ENCODE results near the gene FAM193B. TPM values are rescaled to one million over a fixed set of nuclear protein-coding genes. Genes with fewer than 3 reads are reported as not detected.

FAM193B gene
- total RNA-seq, 1 donor from 2014 or later, result 103 TPM

GRCh38 chr5:177474846-177475562 lies 79.4 kb downstream of the FAM193B start:
- Mint-ChIP-seq H3K4me3 (peak overlapping the region; percentile 87), H3K4me1 (ENCODE audit: unreplicated experiment) (peaks cover 32% of the 10 kb centered on the region), H3K27me3 (no peaks in the 10 kb centered on the region), H3K27ac (peak overlapping the region; percentile 91), H3K9me3 (no peaks in the 10 kb centered on the region), H3K36me3 (no peaks in the 10 kb centered on the region)
- TF ChIP-seq CTCF (conservative IDR thresholded peaks at IDR 0.05), result no peak
- no peak for DNase-seq (ENCODE audit: extremely low spot score, unreplicated experiment)

GRCh38 chr5:177474002-177474476 lies 80.3 kb downstream of the FAM193B start:
- DNase-seq (ENCODE audit: extremely low spot score, unreplicated experiment), result no peak
- peaks cover 26% of the 10 kb centered on the region for H3K4me1 Mint-ChIP-seq (ENCODE audit: unreplicated experiment)
- no peaks in the 10 kb centered on the region for H3K9me3 Mint-ChIP-seq
- peak overlapping the region; percentile 91 for H3K27ac Mint-ChIP-seq
- H3K4me3 Mint-ChIP-seq, result peak overlapping the region; percentile 87
- TF ChIP-seq CTCF (conservative IDR thresholded peaks at IDR 0.05), result no peak
- no peaks in the 10 kb centered on the region for H3K36me3 Mint-ChIP-seq
- H3K27me3 Mint-ChIP-seq, result no peaks in the 10 kb centered on the region

GRCh38 chr5:177473443-177474001 lies 80.8 kb downstream of the FAM193B start, which contains the start of gene DBN1:
Gene DBN1, minus strand, starts transcription at chr5:177473634. Its CDS starts 113 bp downstream, at chr5:177473521.
- TF ChIP-seq CTCF (conservative IDR thresholded peaks at IDR 0.05), result no peak
- Mint-ChIP-seq H3K4me1 (ENCODE audit: unreplicated experiment) (peaks cover 27% of the 10 kb centered on the region), H3K36me3 (peaks cover 4% of the 10 kb centered on the region), H3K27me3 (no peaks in the 10 kb centered on the region), H3K9me3 (no peaks in the 10 kb centered on the region), H3K27ac (peak within 1 kb of the TSS; percentile 91), H3K4me3 (peak within 1 kb of the TSS; percentile 87)
- no peak for DNase-seq (ENCODE audit: extremely low spot score, unreplicated experiment)

GRCh38 chr5:177472460-177473442 lies 81.6 kb downstream of the FAM193B start:
- peak overlapping the region; percentile 85 for H3K4me3 Mint-ChIP-seq
- H3K9me3 Mint-ChIP-seq, result no peaks in the 10 kb centered on the region
- TF ChIP-seq CTCF (conservative IDR thresholded peaks at IDR 0.05), result peak; percentile 24
- H3K27me3 Mint-ChIP-seq, result no peaks in the 10 kb centered on the region
- peaks cover 29% of the 10 kb centered on the region for H3K4me1 Mint-ChIP-seq (ENCODE audit: unreplicated experiment)
- peaks cover 8% of the 10 kb centered on the region for H3K36me3 Mint-ChIP-seq
- peak overlapping the region; percentile 26 for H3K27ac Mint-ChIP-seq
- DNase-seq (ENCODE audit: extremely low spot score, unreplicated experiment), result no peak

GRCh38 chr5:177471610-177472356 lies 82.6 kb downstream of the FAM193B start:
- no peak for TF ChIP-seq CTCF (conservative IDR thresholded peaks at IDR 0.05)
- Mint-ChIP-seq H3K9me3 (no peaks in the 10 kb centered on the region), H3K27ac (peak overlapping the region; percentile 59), H3K36me3 (peaks cover 15% of the 10 kb centered on the region), H3K27me3 (no peaks in the 10 kb centered on the region), H3K4me3 (peak overlapping the region; percentile 85), H3K4me1 (ENCODE audit: unreplicated experiment) (peaks cover 29% of the 10 kb centered on the region)
- no peak for DNase-seq (ENCODE audit: extremely low spot score, unreplicated experiment)

All from type B pancreatic cell (in vitro differentiated cells).